Memory B cell (primary cell): ENCODE data around the gene CARD8.
A peak's percentile ranks its signal among the peaks of the same experiment; 100 is the strongest.

Experiments
- ATAC-seq: fragments of 150-1000 bp; cut with Tn5 transposase; 2 replicates; pipeline ENCODE4 v1.10.0; 2021; ENCODE audit warnings: low read depth, mild to moderate bottlenecking, moderate library complexity
- DNase-seq, 2 donors: peaks; one replicate each; pipeline ENCODE4 v3.0.0; 2022; ENCODE audit warnings: low spot score in 2 of 2
- H3K27ac Mint-ChIP-seq: one replicate; pipeline ENCODE4 v1.8.0; 2022; ENCODE audit warnings: mild to moderate bottlenecking, moderate library complexity, mixed read lengths
- H3K27me3 Mint-ChIP-seq: one replicate; pipeline ENCODE4 v1.8.0; 2022; ENCODE audit warnings: mixed read lengths
- H3K36me3 Mint-ChIP-seq: one replicate; pipeline ENCODE4 v1.8.0; 2022; ENCODE audit warnings: mild to moderate bottlenecking, mixed read lengths
- H3K4me1 Mint-ChIP-seq: one replicate; pipeline ENCODE4 v1.8.0; 2022; ENCODE audit warnings: mixed read lengths
- H3K4me3 Mint-ChIP-seq: one replicate; pipeline ENCODE4 v1.8.0; 2022; ENCODE audit warnings: mild to moderate bottlenecking, moderate library complexity, mixed read lengths
- H3K9me3 Mint-ChIP-seq: one replicate; pipeline ENCODE4 v1.8.0; 2022; ENCODE audit warnings: mixed read lengths

The CARD8 gene

GRCh38 chr19:48213959-48214358, 41.8 kb downstream of the CARD8 start:
- ATAC-seq (no peak), DNase-seq (no peak)
- H3K36me3 Mint-ChIP-seq, result peaks cover 29% of the 10 kb centered on the region
- H3K4me1 Mint-ChIP-seq, result peaks cover 7% of the 10 kb centered on the region
- H3K27me3 Mint-ChIP-seq, result no peaks in the 10 kb centered on the region
- H3K27ac Mint-ChIP-seq, result no peak overlapping the region
- H3K9me3 Mint-ChIP-seq, result no peaks in the 10 kb centered on the region
- no peak overlapping the region for H3K4me3 Mint-ChIP-seq

- peak overlapping the region; percentile 77 for H3K27ac Mint-ChIP-seq
- no peak overlapping the region for H3K4me3 Mint-ChIP-seq
- no peaks in the 10 kb centered on the region for H3K9me3 Mint-ChIP-seq
Measured at GRCh38 chr19:48210005-48210404, 45.7 kb downstream of the CARD8 start.

GRCh38 chr19:48206397-48207093, 49.2 kb downstream of the CARD8 start:
- Mint-ChIP-seq H3K9me3 (no peaks in the 10 kb centered on the region), H3K4me3 (peak overlapping the region; percentile 62), H3K27ac (peak overlapping the region; percentile 92), H3K36me3 (peaks cover 6% of the 10 kb centered on the region), H3K27me3 (no peaks in the 10 kb centered on the region), H3K4me1 (peaks cover 9% of the 10 kb centered on the region)
- peak; percentile 3 for ATAC-seq
- DNase-seq, result no peak

More at GRCh38 chr19:48210005-48210404, 45.7 kb downstream of the CARD8 start:
- Mint-ChIP-seq H3K27me3 (no peaks in the 10 kb centered on the region), H3K36me3 (peaks cover 16% of the 10 kb centered on the region), H3K4me1 (peaks cover 11% of the 10 kb centered on the region)
- ATAC-seq (no peak), DNase-seq (no peak)

- Mint-ChIP-seq H3K4me1 (peaks cover 8% of the 10 kb centered on the region), H3K36me3 (peaks cover 4% of the 10 kb centered on the region), H3K9me3 (no peaks in the 10 kb centered on the region), H3K27ac (no peak overlapping the region), H3K4me3 (no peak overlapping the region), H3K27me3 (no peaks in the 10 kb centered on the region)
- ATAC-seq (peak; percentile 98), DNase-seq (peak; percentile 72 to 80)
Measured at GRCh38 chr19:48203794-48204628, 51.7 kb downstream of the CARD8 start.

- Mint-ChIP-seq H3K27me3 (no peaks in the 10 kb centered on the region), H3K36me3 (peaks cover 4% of the 10 kb centered on the region), H3K9me3 (no peaks in the 10 kb centered on the region), H3K27ac (no peak overlapping the region), H3K4me1 (peaks cover 8% of the 10 kb centered on the region), H3K4me3 (no peak overlapping the region)
- ATAC-seq (no peak), DNase-seq (no peak)
Measured at GRCh38 chr19:48203222-48203793, 52.4 kb downstream of the CARD8 start.

GRCh38 chr19:48196933-48197665, 58.6 kb downstream of the CARD8 start:
- H3K9me3 Mint-ChIP-seq, result no peaks in the 10 kb centered on the region
- peaks cover 9% of the 10 kb centered on the region for H3K36me3 Mint-ChIP-seq
- DNase-seq (no peak), ATAC-seq (no peak)
- H3K27me3 Mint-ChIP-seq, result peaks cover 4% of the 10 kb centered on the region
- H3K27ac Mint-ChIP-seq, result no peak overlapping the region
- no peak overlapping the region for H3K4me3 Mint-ChIP-seq
- H3K4me1 Mint-ChIP-seq, result peaks cover 22% of the 10 kb centered on the region

- no peaks in the 10 kb centered on the region for H3K9me3 Mint-ChIP-seq
- H3K27me3 Mint-ChIP-seq, result peaks cover 4% of the 10 kb centered on the region
- H3K27ac Mint-ChIP-seq, result no peak overlapping the region
- peaks cover 9% of the 10 kb centered on the region for H3K36me3 Mint-ChIP-seq
- no peak overlapping the region for H3K4me3 Mint-ChIP-seq
- no peak for ATAC-seq
- no peak for DNase-seq
- peaks cover 22% of the 10 kb centered on the region for H3K4me1 Mint-ChIP-seq
Measured at GRCh38 chr19:48196321-48196763, 59.4 kb downstream of the CARD8 start.

- ATAC-seq (no peak), DNase-seq (no peak)
- Mint-ChIP-seq H3K9me3 (no peaks in the 10 kb centered on the region), H3K27ac (no peak overlapping the region), H3K27me3 (peaks cover 4% of the 10 kb centered on the region), H3K4me3 (no peak overlapping the region), H3K36me3 (peaks cover 12% of the 10 kb centered on the region), H3K4me1 (peaks cover 25% of the 10 kb centered on the region)
Measured at GRCh38 chr19:48194844-48195830, 60.6 kb downstream of the CARD8 start.

GRCh38 chr19:48194041-48194843, 61.5 kb downstream of the CARD8 start:
- Mint-ChIP-seq H3K27ac (no peak overlapping the region), H3K4me3 (no peak overlapping the region), H3K36me3 (peaks cover 10% of the 10 kb centered on the region), H3K4me1 (peaks cover 23% of the 10 kb centered on the region), H3K9me3 (no peaks in the 10 kb centered on the region), H3K27me3 (peaks cover 4% of the 10 kb centered on the region)
- peak in 1 of 2 donors; percentile 39 for DNase-seq
- ATAC-seq, result no peak

GRCh38 chr19:48192750-48193149, 63.0 kb downstream of the CARD8 start:
- no peak overlapping the region for H3K4me3 Mint-ChIP-seq
- peaks cover 15% of the 10 kb centered on the region for H3K36me3 Mint-ChIP-seq
- ATAC-seq (no peak), DNase-seq (no peak)
- H3K27me3 Mint-ChIP-seq, result peaks cover 4% of the 10 kb centered on the region
- no peaks in the 10 kb centered on the region for H3K9me3 Mint-ChIP-seq
- no peak overlapping the region for H3K27ac Mint-ChIP-seq
- H3K4me1 Mint-ChIP-seq, result peaks cover 23% of the 10 kb centered on the region

- H3K27ac Mint-ChIP-seq, result no peak overlapping the region
- peaks cover 20% of the 10 kb centered on the region for H3K4me1 Mint-ChIP-seq
- DNase-seq (no peak), ATAC-seq (no peak)
- no peak overlapping the region for H3K4me3 Mint-ChIP-seq
- H3K36me3 Mint-ChIP-seq, result peaks cover 14% of the 10 kb centered on the region
- H3K9me3 Mint-ChIP-seq, result no peaks in the 10 kb centered on the region
- H3K27me3 Mint-ChIP-seq, result peaks cover 2% of the 10 kb centered on the region
Measured at GRCh38 chr19:48190885-48191284, 64.8 kb downstream of the CARD8 start.

GRCh38 chr19:48190288-48190884, 65.3 kb downstream of the CARD8 start:
- DNase-seq (peak in 1 of 2 donors; percentile 45), ATAC-seq (peak; percentile 82)
- Mint-ChIP-seq H3K27ac (no peak overlapping the region), H3K36me3 (peaks cover 14% of the 10 kb centered on the region), H3K9me3 (no peaks in the 10 kb centered on the region), H3K27me3 (peaks cover 2% of the 10 kb centered on the region), H3K4me1 (peaks cover 17% of the 10 kb centered on the region), H3K4me3 (peak overlapping the region; percentile 37)
